Measurements from ENCODE around the gene BPTF. TPM values are rescaled to one million over a fixed set of nuclear protein-coding genes. Genes with fewer than 3 reads are reported as not detected.
A peak's percentile ranks its signal among the peaks of the same experiment; 100 is the strongest.
"Not testable (repeated sequence)": the region's sequence is repeated elsewhere in the genome, so short reads cannot be mapped to it uniquely, and the experiment has no call there.

The BPTF gene
- total RNA-seq (2014; rRNA removed), result 18.0 and 24.1 TPM in 2 replicates
- polyA plus RNA-seq (2012), result 10.0 TPM

DNA sequence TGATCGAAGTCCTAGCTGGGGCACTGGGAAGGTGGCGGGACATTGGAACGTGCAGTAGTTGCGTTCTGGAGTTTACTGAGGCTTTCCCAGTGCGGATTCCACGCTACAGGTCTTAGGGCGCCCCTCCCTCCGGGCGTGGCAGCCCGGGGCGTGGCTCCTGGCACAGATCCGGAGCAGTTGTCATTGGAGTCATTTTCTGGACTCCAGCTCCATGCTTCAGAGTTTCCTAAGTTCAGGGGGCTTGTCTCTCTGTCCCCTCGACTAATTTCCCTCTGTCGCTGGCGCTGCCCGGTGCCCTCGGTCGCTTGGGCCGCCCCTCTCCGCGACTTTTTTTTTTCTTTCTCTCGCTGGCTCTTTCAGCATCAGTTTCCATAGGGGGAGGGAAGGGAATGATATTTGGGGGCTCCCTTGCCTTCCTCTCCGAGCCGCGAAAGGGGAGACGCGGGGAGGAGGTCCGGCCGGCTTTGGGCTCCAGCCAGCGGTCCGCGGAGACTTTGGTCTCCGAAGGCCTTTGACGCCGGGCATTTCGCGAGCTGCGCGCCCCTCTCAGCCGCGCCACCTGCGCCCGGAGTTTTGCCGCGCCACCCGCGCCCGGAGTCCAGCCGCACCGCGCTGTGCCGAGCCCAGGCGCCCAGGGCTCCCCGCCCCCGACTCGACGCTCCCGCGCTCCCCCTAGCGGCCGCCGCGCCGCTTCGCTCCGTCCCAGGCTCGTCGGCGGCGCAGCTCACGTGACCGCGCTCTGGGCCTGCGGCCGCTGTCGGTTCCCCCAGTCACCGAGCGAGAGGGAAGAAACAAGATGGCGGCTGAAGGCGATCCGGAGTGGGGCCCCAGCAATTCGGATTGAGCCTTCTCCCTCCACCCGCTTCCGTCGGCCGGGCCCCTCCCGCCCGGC, at the start of gene BPTF:
BPTF (plus strand) TSS at position 769 of the 892 bp plus-strand sequence. CDS start 222 bp downstream, outside the sequence.
- peak; percentile 86 for DNase-seq (ENCODE audit: low read depth)

- DNase-seq (ENCODE audit: low read depth), result peak; percentile 35
Observed at GRCh38 chr17:67779098-67779672, 46.1 kb upstream of the BPTF start.

DNA sequence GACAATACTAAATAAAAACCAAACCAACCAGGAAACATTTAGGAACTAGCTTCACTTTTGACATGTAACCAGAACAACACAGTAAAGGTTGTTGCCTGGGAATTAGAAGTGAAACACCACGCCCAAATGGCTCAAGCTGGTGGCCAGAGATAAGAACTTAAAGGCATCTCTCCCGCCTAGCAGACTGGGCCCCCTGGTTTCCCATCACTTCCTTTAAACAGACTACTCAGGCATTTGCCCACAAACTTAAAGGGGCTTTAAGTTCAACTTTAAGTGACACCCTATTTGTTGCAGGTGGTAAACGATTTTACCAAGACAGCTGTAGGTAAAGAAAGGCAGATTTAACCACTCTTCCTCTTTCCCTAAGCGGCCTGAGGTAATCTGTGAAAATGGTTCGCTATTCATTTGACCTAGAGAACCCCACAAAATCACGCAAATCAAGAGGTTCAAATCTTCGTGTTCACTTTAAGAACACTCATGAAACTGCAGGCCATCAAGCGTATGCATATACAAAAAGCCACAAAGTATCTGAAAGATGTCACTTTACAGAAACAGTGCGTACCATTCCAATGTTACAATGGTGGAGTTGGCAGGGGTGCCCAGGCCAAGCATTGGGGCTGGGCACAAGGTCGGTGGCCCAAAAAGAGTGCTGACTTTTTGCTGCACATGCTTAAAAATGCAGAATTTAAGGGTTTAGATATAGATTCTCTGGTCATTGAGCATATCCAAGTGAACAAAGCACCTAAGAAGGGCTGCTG, 40.8 kb upstream of the BPTF start:
- no peak for DNase-seq (ENCODE audit: low read depth)

DNA sequence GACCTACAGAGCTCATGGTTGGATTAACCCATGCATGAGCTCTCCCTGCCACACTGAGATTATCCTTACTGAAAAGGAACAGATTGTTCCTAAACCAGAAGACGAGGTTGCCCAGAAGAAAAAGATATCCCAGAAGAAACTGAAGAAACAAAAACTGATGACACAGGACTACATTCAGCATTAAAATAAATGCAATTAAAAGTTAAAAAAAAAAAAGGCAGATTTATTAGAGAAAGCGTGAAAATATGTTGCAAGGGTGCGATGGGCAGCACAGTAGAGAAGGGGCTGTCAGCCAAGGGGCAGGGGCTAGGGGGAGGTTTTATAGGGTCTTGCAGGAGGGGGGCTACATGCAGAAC, 40.2 kb upstream of the BPTF start:
- DNase-seq (ENCODE audit: low read depth), result no peak

- DNase-seq (ENCODE audit: low read depth), result no peak
Observed at GRCh38 chr17:67785504-67785903, 39.8 kb upstream of the BPTF start.

DNA sequence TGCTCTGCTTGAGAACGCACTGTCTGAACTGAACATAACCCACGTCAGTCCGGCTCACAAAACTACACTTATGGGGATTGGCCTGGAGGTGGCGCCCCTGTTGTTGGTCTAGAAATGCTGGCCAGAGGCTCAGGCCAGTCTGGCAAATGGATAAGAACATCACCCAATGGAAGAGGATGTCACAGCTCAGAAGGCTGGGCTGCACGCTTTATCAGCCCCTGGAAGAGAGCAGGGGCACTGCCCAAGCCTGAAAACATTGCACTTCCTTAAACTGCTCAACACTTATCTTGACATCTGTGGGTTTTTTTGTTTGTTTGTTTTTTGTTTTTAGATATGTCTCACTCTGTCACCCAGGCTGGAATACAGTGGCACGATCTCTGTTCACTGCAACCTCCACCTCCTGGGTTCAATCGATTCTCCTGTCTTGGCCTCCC, 24.8 kb upstream of the BPTF start:
- DNase-seq (ENCODE audit: low read depth), result peak; percentile 58

- no peak for DNase-seq (ENCODE audit: low read depth)
Observed at GRCh38 chr17:67801626-67802175, 23.6 kb upstream of the BPTF start.

GRCh38 chr17:67810464-67810863, 14.8 kb upstream of the BPTF start:
- no peak for DNase-seq (ENCODE audit: low read depth)

DNA sequence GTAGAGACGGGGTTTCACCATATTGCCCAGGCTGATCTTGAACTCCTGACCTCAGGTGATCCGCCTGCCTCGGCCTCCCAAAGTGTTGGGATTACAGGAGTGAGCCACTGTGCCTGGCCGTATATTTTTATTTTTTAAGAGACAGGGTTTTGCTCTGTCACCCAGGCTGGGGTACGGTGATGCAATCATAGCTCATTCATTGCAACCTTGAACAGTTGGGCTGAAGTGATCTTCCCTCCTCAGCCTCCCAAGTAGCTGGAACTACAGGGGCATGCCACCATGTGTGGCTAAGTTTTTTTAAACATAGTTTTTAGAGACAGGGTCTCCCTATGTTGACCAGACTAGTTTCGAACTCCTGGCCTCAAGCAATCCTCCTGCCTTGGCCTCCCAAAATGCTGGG, 12.9 kb upstream of the BPTF start:
- DNase-seq (ENCODE audit: low read depth), result not testable (repeated sequence)

- DNase-seq (ENCODE audit: low read depth), result no peak
Observed at GRCh38 chr17:67813803-67814180, 11.5 kb upstream of the BPTF start.

DNA sequence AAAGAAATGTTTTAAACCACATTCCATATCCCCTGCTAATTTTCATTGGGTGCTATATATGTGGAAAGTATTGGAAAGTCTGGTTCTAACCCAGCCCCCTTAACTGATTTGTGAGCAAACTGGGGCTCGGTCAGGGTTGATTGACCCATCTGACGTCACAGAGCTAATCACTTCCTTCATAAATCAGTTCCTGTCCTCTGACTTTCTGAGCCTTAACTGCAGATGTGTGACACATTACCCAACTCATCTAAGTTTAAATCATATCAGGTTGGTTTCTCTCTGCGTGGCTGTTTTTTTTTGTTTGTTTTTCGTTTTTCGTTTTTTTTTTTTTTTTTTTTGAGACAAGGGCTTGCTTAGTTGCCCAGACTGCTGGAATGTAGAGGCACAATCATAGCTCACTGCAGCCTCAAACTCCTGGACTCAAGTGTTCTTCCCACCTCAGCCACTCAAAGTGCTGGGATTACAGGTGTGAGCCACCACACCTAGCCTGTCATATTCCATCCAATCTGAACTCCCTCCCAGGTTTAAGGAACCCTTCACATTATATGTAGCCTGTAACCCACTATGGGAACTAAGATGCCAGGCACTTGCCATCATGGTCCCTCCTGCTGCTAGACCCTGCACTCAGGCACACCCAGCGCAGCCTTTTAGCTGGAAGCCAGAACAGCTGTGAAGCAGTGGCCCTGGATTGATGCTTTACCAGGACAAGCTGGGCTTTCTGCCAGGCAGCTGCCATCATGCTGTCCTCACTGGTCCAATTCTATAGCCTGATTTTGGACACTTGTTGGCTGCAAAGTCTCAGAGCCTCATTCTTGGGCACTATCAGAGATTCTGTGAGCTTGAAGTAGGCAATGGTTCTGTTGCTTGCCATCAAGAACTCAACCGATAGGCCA, 6.9 kb upstream of the BPTF start:
- peak; percentile 13 for DNase-seq (ENCODE audit: low read depth)

GRCh38 chr17:67819722-67820121, 5.6 kb upstream of the BPTF start:
- no peak for DNase-seq (ENCODE audit: low read depth)

DNA sequence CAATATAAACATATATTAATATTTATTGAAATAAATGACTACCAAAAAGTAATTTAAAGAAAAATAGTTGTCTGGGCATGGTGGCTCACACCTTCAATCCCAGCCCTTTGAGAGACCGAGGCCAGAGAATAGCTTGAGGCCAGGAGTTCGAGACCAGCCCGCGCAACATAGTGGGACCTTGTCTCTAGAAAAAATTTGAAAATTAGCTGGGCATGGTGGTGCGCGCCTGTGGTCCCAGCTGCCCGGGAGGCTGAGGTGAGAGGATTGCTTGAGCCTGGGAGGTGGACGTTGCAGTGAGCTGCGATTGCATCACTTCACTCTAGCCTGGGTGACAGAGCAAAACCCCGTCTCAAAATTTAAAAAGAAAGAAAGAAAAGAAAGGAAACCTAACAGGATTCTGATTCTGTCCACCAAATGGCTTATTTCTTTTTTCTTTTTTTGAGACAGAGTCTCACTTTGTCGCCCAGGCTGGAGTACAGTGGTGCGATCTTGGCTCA, 3.4 kb upstream of the BPTF start:
- DNase-seq (ENCODE audit: low read depth), result no peak

- peak; percentile 31 for DNase-seq (ENCODE audit: low read depth)
Observed at GRCh38 chr17:67825627-67826601, 611 bp downstream of the BPTF start.

DNA sequence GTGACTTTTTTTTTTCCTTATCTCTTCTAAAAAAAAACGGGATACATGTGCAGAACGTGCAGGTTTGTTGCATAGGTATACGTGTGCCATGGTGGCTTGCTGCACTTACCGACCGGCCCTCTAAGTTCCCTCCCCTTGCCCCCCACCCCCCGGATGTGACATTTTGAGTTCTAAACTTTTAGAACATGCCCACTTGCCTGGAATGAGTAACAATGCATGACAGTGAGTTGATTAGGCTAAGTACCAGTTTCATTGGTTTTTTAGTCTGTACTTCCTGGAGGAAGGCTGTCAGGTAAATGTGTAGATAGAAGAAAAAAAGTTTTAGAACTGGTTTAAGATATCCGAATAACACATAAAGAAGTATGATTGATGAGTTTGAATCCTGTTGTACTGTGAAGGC, 4.0 kb downstream of the BPTF start:
- DNase-seq (ENCODE audit: low read depth), result no peak

DNA sequence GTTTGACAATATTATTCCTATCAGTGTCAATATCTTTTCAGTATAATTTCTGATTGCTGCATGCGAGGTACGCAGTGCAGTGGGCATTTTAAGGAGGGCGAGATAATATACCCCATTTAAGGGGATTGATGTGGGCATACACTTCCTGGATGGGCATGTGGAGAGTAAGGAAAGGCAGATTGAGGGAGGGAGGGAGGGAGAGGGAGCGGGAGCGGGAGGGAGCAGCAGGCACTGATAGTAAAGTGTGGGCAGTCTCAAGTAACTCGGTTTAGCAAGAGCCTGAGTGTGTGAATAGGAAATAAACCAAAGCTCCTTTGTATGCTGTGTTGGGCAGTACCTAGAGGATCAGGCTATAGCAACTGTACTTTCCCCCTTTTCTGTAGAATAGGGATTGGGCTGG, 5.1 kb downstream of the BPTF start:
- DNase-seq (ENCODE audit: low read depth), result no peak

GRCh38 chr17:67831268-67831667, 6.0 kb downstream of the BPTF start:
- DNase-seq (ENCODE audit: low read depth), result no peak

DNA sequence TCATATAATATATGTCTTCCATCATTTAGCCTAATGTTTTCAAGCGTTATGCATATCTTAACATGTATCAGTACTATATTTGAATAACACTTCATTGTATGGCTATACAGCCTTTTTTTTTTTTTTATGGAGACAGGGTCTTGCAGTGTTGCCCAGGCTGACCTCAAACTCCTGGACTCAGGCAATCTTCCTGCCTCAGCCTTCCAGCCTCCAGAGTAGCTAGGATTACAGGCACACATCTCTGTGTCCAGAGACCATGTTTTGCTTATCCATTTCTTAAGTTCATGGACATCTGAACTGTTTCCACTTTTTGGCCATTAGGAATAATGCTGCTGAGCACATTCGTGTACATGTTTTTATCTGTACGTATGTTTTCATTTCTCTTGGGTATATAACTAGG, 7.8 kb downstream of the BPTF start:
- DNase-seq (ENCODE audit: low read depth), result no peak

DNA sequence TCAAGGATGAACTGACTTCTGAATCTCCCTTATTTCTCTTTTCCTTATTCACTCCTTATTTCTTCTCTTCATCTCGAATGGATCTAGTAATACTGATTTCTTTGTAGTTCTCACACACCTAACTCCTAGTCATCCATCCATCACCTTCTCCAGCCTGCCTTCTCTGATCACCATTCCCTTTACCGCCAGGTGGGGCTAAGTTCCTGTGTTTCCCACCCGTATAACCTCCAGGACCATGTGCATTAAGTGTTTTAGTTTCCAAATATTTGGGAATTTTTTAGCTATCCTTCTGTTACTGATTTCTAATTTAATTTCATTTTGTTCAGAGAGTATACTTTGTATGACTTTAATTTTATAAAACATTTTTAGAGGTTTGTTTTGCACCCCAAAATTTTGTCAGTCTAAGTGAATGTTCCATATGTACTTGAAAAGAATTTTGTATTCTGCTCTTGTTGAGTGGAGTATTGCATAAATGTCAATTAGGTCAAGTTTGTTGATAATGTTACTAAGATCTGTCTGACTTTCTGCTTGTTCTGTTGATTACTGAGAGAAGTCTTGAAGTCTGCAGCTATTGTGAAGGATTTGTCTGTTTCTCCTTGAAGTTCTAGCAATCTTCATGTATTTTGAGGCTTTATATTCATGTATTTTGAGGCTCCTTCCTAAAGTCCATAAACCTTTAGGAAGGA, 8.8 kb downstream of the BPTF start:
- no peak for DNase-seq (ENCODE audit: low read depth)
